Smooth muscle cell (in vitro differentiated cells): ENCODE measurements around the gene NPIPB2. TPM values are rescaled to one million over a fixed set of nuclear protein-coding genes. Genes with fewer than 3 reads are reported as not detected.
"Not testable (repeated sequence)": the region's sequence is repeated elsewhere in the genome, so short reads cannot be mapped to it uniquely, and the experiment has no call there.

Experiments
- DNase-seq: peaks from one replicate; lab custom pipeline; 2025; ENCODE audit not compliant: unreplicated experiment; lab: John Stamatoyannopoulos, UW
- H2AFZ ChIP-seq: fragments of 200-600 bp; sonication (generic); 2 replicates; pipeline ENCODE4 v1.6.0; 2016; ENCODE audit warnings: antibody characterized with exemption, low read depth, mild to moderate bottlenecking
- H3F3A ChIP-seq: fragments of 200-600 bp; sonication (generic); 2 replicates; pipeline ENCODE4 v1.6.0; 2017; ENCODE audit warnings: antibody characterized with exemption, low read depth
- H3K27ac ChIP-seq: fragments of 200-600 bp; sonication (generic); 2 replicates; pipeline ENCODE4 v1.5.1; 2016; ENCODE audit warnings: low read depth, mild to moderate bottlenecking
- H3K27me3 ChIP-seq: fragments of 200-600 bp; sonication (generic); 2 replicates; pipeline ENCODE4 v1.6.1; 2016; ENCODE audit warnings: low read depth, mild to moderate bottlenecking
- H3K36me3 ChIP-seq: fragments of 200-600 bp; sonication (generic); 2 replicates; pipeline ENCODE4 v1.5.1; 2016; ENCODE audit warnings: low read depth
- H3K4me1 ChIP-seq: fragments of 200-600 bp; sonication (generic); 2 replicates; pipeline ENCODE4 v1.5.1; 2016; ENCODE audit warnings: low read depth
- H3K4me2 ChIP-seq: fragments of 200-600 bp; sonication (generic); 2 replicates; pipeline ENCODE4 v1.6.0; 2016; ENCODE audit warnings: mild to moderate bottlenecking
- H3K4me3 ChIP-seq: fragments of 200-600 bp; sonication (generic); 2 replicates; pipeline ENCODE4 v1.5.1; 2016; ENCODE audit warnings: mild to moderate bottlenecking
- H3K79me2 ChIP-seq: fragments of 200-600 bp; sonication (generic); 2 replicates; pipeline ENCODE4 v1.6.0; 2016; ENCODE audit warnings: low read depth, mild to moderate bottlenecking
- H3K9ac ChIP-seq: fragments of 200-600 bp; sonication (generic); 2 replicates; pipeline ENCODE4 v1.6.0; 2016; ENCODE audit warnings: low read depth
- H3K9me3 ChIP-seq: fragments of 200-600 bp; sonication (generic); replicated peaks from 2 replicates; pipeline ENCODE4 v1.5.1; 2016; ENCODE audit warnings: low read depth
- H4K20me1 ChIP-seq: fragments of 200-600 bp; sonication (generic); 2 replicates; pipeline ENCODE4 v1.6.0; 2016; ENCODE audit warnings: low read depth
- CTCF ChIP-seq: fragments of 200-600 bp; sonication (generic); IDR thresholded peaks from 2 replicates; pipeline ENCODE4 v1.5.1; 2017; ENCODE audit warnings: borderline replicate concordance, mild to moderate bottlenecking, antibody characterized with exemption; ENCODE audit not compliant: insufficient read depth, poor library complexity, severe bottlenecking
- WGBS: methylation state at CpG from one replicate; pipeline ENCODE4 v1.1.7; 2016; ENCODE audit warnings: low lambda C conversion rate; 5-methylcytosine and 5-hydroxymethylcytosine counted together
- polyA plus RNA-seq: library from polyadenylated mRNA; unstranded; fragments of >200 nt; fragmentation: Nextera tagmentation; extraction: Ambion mirVana; gene quantifications from 2 replicates; pipeline ENCODE4 v1.2.1, GENCODE V29; 2016
- total RNA-seq: library from RNA; depleted of rRNA; stranded (reverse); fragments of >200 nt; gene quantifications from 2 replicates; pipeline ENCODE4 v1.2.3, GENCODE V29; 2014

The NPIPB2 gene
- total and polyA plus RNA-seq, 2 experiments from 2014 or later: 3.8 to 10.6 TPM

- WGBS: 86% methylated on average over 11 of the region's 11 CpGs
- H2AFZ ChIP-seq: no peak overlapping the region
- H3K9me3 ChIP-seq: no peaks in the 10 kb centered on the region
- no peaks in the 10 kb centered on the region for H3K36me3 ChIP-seq
- no peak overlapping the region for H3K27ac ChIP-seq
- H3K4me1 ChIP-seq: peaks cover 7% of the 10 kb centered on the region
- H3K4me3 ChIP-seq: no peak overlapping the region
- H3K27me3 ChIP-seq: no peaks in the 10 kb centered on the region
- TF ChIP-seq CTCF: no peak
- H3K4me2 ChIP-seq: no peak overlapping the region
- no peak for DNase-seq
- no peaks in the 10 kb centered on the region for H4K20me1 ChIP-seq
- H3F3A ChIP-seq: no peaks in the 10 kb centered on the region
- H3K9ac ChIP-seq: no peak overlapping the region
- H3K79me2 ChIP-seq: peaks cover 11% of the 10 kb centered on the region
Observed at GRCh38 chr16:11972128-11972527, 30.3 kb upstream of the NPIPB2 start.

GRCh38 chr16:11970292-11970691, 28.4 kb upstream of the NPIPB2 start:
- 87% methylated on average over 5 of the region's 5 CpGs for WGBS

DNA sequence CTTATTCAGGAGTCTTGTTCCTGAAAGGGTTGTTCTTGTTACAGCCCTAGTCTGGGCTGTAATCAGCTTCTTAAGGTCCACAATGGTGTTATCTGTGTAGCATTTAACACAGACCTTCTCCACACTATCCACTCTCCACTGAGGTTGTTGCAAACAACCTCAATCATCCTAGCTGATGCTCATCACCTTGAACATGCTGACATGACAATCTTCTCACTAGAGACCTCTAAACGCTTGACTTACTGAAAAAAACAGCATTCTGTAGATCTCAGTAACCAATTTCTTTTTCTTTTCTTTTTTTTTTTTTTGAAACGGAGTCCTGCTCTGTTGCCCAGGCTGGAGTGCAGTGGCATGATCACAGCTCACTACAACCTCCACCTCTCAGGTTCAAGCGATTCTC, 26.7 kb upstream of the NPIPB2 start:
- Histone ChIP-seq H2AFZ (no peak overlapping the region), H3F3A (no peaks in the 10 kb centered on the region), H3K9ac (no peak overlapping the region), H3K27ac (no peak overlapping the region), H3K4me1 (no peaks in the 10 kb centered on the region), H3K4me3 (no peak overlapping the region), H3K9me3 (no peaks in the 10 kb centered on the region), H4K20me1 (no peaks in the 10 kb centered on the region), H3K79me2 (no peaks in the 10 kb centered on the region), H3K4me2 (no peak overlapping the region), H3K36me3 (no peaks in the 10 kb centered on the region), H3K27me3 (no peaks in the 10 kb centered on the region)
- TF ChIP-seq CTCF: no peak
- DNase-seq: no peak
- 96% methylated on average over 3 of the region's 3 CpGs for WGBS

More at GRCh38 chr16:11970292-11970691, 28.4 kb upstream of the NPIPB2 start:
- not testable (repeated sequence) for H3K4me1 ChIP-seq, H3K36me3 ChIP-seq, H3K9ac ChIP-seq, H3K79me2 ChIP-seq, DNase-seq, H3K4me3 ChIP-seq, H3K27ac ChIP-seq, H3K4me2 ChIP-seq, H2AFZ ChIP-seq, H3K27me3 ChIP-seq, H3F3A ChIP-seq, H4K20me1 ChIP-seq, H3K9me3 ChIP-seq

GRCh38 chr16:11967195-11967911, 25.5 kb upstream of the NPIPB2 start:
- WGBS: 90% methylated on average over 17 of the region's 17 CpGs
- H3K9ac ChIP-seq: no peak overlapping the region
- H3F3A ChIP-seq: no peaks in the 10 kb centered on the region
- no peaks in the 10 kb centered on the region for H3K9me3 ChIP-seq
- H3K27me3 ChIP-seq: no peaks in the 10 kb centered on the region
- no peaks in the 10 kb centered on the region for H3K36me3 ChIP-seq
- H3K79me2 ChIP-seq: no peaks in the 10 kb centered on the region
- no peaks in the 10 kb centered on the region for H3K4me1 ChIP-seq
- no peak overlapping the region for H3K4me2 ChIP-seq
- no peak overlapping the region for H3K4me3 ChIP-seq
- no peak overlapping the region for H2AFZ ChIP-seq
- DNase-seq: no peak
- H3K27ac ChIP-seq: no peak overlapping the region
- H4K20me1 ChIP-seq: no peaks in the 10 kb centered on the region
- no peak for TF ChIP-seq CTCF
